ENCODE measurements around the gene TMEM167B.

- TF ChIP-seq CTCF (optimal IDR thresholded peaks at IDR 0.05 in 1 of 3, IDR thresholded peaks at IDR 0.05 in 1 of 3, conservative IDR thresholded peaks at IDR 0.05 in 1 of 3; ENCODE audit: extremely low read depth in 1 of 3, insufficient read depth in 2 of 3, low read length in 3 of 3) (no peak), EZH2 (IDR thresholded peaks at IDR 0.05; ENCODE audit: low read length) (no peak)
These were observed 14.0 kb downstream of the TMEM167B start for GRCh38 chr1:109104364-109105151.

Measured in keratinocyte (primary cell).